ENCODE results near the gene ECD. TPM values are rescaled to one million over a fixed set of nuclear protein-coding genes. Genes with fewer than 3 reads are reported as not detected.

The ECD gene
- total RNA-seq (2014; rRNA removed; shearing (Covaris generic)), result 50.9 and 62.1 TPM in 2 replicates
- polyA plus RNA-seq (2015; cell fraction: cytosol; rRNA removed), result 42.8 and 44.5 TPM in 2 replicates
- 94.3 and 96.8 TPM in 2 replicates for polyA plus RNA-seq (2015; cell fraction: nucleus; rRNA removed)

- peak; percentile 93 for DNase-seq (ENCODE audit: low read depth)
Observed at GRCh38 chr10:73167783-73168464, at the start of gene ECD, which contains the start of gene FAM149B1. TSS of gene ECD (minus strand) at chr10:73168008. CDS start at chr10:73163937, 4,071 bp downstream. TSS of gene FAM149B1 (plus strand) at chr10:73168119. CDS start at chr10:73168340, 221 bp downstream.

- DNase-seq (ENCODE audit: low read depth), result no peak
Observed at GRCh38 chr10:73215749-73216148, 47.9 kb upstream of the ECD start.

- DNase-seq (ENCODE audit: low read depth), result no peak
Observed at GRCh38 chr10:73211106-73211811, 43.5 kb upstream of the ECD start.

GRCh38 chr10:73210395-73211105, 42.7 kb upstream of the ECD start:
- no peak for DNase-seq (ENCODE audit: low read depth)

GRCh38 chr10:73209705-73210104, 41.9 kb upstream of the ECD start:
- DNase-seq (ENCODE audit: low read depth), result peak; percentile 77

- no peak for DNase-seq (ENCODE audit: low read depth)
Observed at GRCh38 chr10:73207883-73208282, 40.1 kb upstream of the ECD start.

- no peak for DNase-seq (ENCODE audit: low read depth)
Observed at GRCh38 chr10:73206385-73206784, 38.6 kb upstream of the ECD start.

GRCh38 chr10:73205890-73206289, 38.1 kb upstream of the ECD start:
- no peak for DNase-seq (ENCODE audit: low read depth)

GRCh38 chr10:73205081-73205480, 37.3 kb upstream of the ECD start:
- DNase-seq (ENCODE audit: low read depth), result no peak

- DNase-seq (ENCODE audit: low read depth), result no peak
Observed at GRCh38 chr10:73190188-73190587, 22.4 kb upstream of the ECD start.

- DNase-seq (ENCODE audit: low read depth), result no peak
Observed at GRCh38 chr10:73186266-73186665, 18.5 kb upstream of the ECD start.

GRCh38 chr10:73183667-73184281, 16.0 kb upstream of the ECD start:
- DNase-seq (ENCODE audit: low read depth), result peak; percentile 20

- no peak for DNase-seq (ENCODE audit: low read depth)
Observed at GRCh38 chr10:73182568-73182967, 14.8 kb upstream of the ECD start.

GRCh38 chr10:73174148-73174925, 6.5 kb upstream of the ECD start:
- DNase-seq (ENCODE audit: low read depth), result no peak

- DNase-seq (ENCODE audit: low read depth), result no peak
Observed at GRCh38 chr10:73172867-73173266, 5.1 kb upstream of the ECD start.

- no peak for DNase-seq (ENCODE audit: low read depth)
Observed at GRCh38 chr10:73169320-73169719, 1.5 kb upstream of the ECD start.

GRCh38 chr10:73168465-73168803, 626 bp upstream of the ECD start:
- DNase-seq (ENCODE audit: low read depth), result no peak

- DNase-seq (ENCODE audit: low read depth), result no peak
Observed at GRCh38 chr10:73167458-73167782, 388 bp downstream of the ECD start.

GRCh38 chr10:73166972-73167371, 836 bp downstream of the ECD start:
- DNase-seq (ENCODE audit: low read depth), result no peak

- no peak for DNase-seq (ENCODE audit: low read depth)
Observed at GRCh38 chr10:73163096-73163495, 4.7 kb downstream of the ECD start.

GRCh38 chr10:73161662-73162061, 6.1 kb downstream of the ECD start:
- DNase-seq (ENCODE audit: low read depth), result no peak
